Caco-2 (cell line): ENCODE data around the gene ANGPTL4. TPM values are rescaled to one million over a fixed set of nuclear protein-coding genes. Genes with fewer than 3 reads are reported as not detected.

Experiments used
- BruUV-seq: library from RNA; stranded (reverse); fragments of 400-500 nt; replicated peaks from 2 replicates; lab custom pipeline; 2021; lab: Mats Ljungman, UMichigan
- CTCF ChIA-PET: fragments of 300-600 bp; sonication (Branson Sonifier 250); formaldehyde crosslinking; loops from one replicate; lab custom pipeline; 2022; ENCODE audit warnings: antibody characterized with exemption; lab: Charles Lee
- POLR2A ChIA-PET: fragments of 300-600 bp; sonication (Branson Sonifier 250); formaldehyde crosslinking; loops from one replicate; lab custom pipeline; 2022; ENCODE audit warnings: antibody characterized with exemption; lab: Charles Lee
- DNase-seq, 2 experiments: peaks; one replicate each; pipeline versions ENCODE4 v3.0.0 to v3.0.0-alpha.2; 2020 to 2022
- H3K27me3 ChIP-seq: replicated peaks from 2 replicates; pipeline ENCODE4 v1.6.0; 2011; ENCODE audit warnings: low read length; ENCODE audit not compliant: control insufficient read depth, insufficient read depth
- H3K36me3 ChIP-seq: 2 replicates; pipeline ENCODE4 v1.5.1; 2011; ENCODE audit warnings: low read length; ENCODE audit not compliant: control insufficient read depth, insufficient read depth
- H3K4me1 ChIP-seq: fragments of 250-450 bp; sonication (Bioruptor Pico); 2 replicates; pipeline ENCODE4 v1.5.1; 2020; ENCODE audit warnings: mild to moderate bottlenecking
- H3K4me3 ChIP-seq: 2 replicates; pipeline ENCODE4 v1.5.1; 2011; ENCODE audit warnings: low read depth, mild to moderate bottlenecking, control low read depth, low read length
- H3K9me3 ChIP-seq: fragments of 250-450 bp; sonication (Bioruptor Pico); 2 replicates; pipeline ENCODE4 v1.5.1; 2020; ENCODE audit warnings: mild to moderate bottlenecking, moderate library complexity
- H3K27ac Mint-ChIP-seq: one replicate; pipeline ENCODE4 v1.8.0; 2022; ENCODE audit warnings: mixed read lengths; ENCODE audit not compliant: unreplicated experiment
- H3K27me3 Mint-ChIP-seq: one replicate; pipeline ENCODE4 v1.8.0; 2022; ENCODE audit warnings: mixed read lengths; ENCODE audit not compliant: insufficient read depth, unreplicated experiment
- H3K36me3 Mint-ChIP-seq: one replicate; pipeline ENCODE4 v1.8.0; 2022; ENCODE audit warnings: mild to moderate bottlenecking, mixed read lengths; ENCODE audit not compliant: insufficient read depth, unreplicated experiment
- H3K4me1 Mint-ChIP-seq: one replicate; pipeline ENCODE4 v1.8.0; 2022; ENCODE audit warnings: low read depth, mixed read lengths; ENCODE audit not compliant: unreplicated experiment
- H3K4me3 Mint-ChIP-seq: one replicate; pipeline ENCODE4 v1.8.0; 2022; ENCODE audit warnings: mild to moderate bottlenecking, moderate library complexity, mixed read lengths; ENCODE audit not compliant: unreplicated experiment
- H3K9me3 Mint-ChIP-seq: one replicate; pipeline ENCODE4 v1.8.0; 2022; ENCODE audit warnings: mixed read lengths; ENCODE audit not compliant: unreplicated experiment
- intact Hi-C: fragments of 100-400 bp; cut with micrococcal nuclease; formaldehyde crosslinking; loops from one replicate; pipeline ENCODE4 v1.10.0; 2022; ENCODE audit not compliant: unreplicated experiment
- total RNA-seq: library from RNA; stranded (reverse); gene quantifications from 2 replicates; pipeline ENCODE4 v1.2.3, GENCODE V29; 2022
- TF ChIP-seq, protein P1 (sequence below), 2 experiments: fragments of 200-600 bp in 1 of 2; IDR thresholded peaks; 1 replicate in 1 of 2; 2 replicates in 1 of 2; pipeline versions ENCODE4 v1.5.1 to v1.8.0; 2011 to 2022; ENCODE audit warnings: antibody characterized with exemption in 1 of 2, control low read depth in 1 of 2, inconsistent platforms in 1 of 2, low read depth in 1 of 2, low read length in 1 of 2, mild to moderate bottlenecking in 1 of 2, moderate library complexity in 1 of 2; ENCODE audit not compliant: insufficient read depth in 1 of 2, severe bottlenecking in 1 of 2, unreplicated experiment in 1 of 2

ANGPTL4 gene
- total RNA-seq, 1 experiment from 2014 or later, result 1.2 TPM

DNA sequence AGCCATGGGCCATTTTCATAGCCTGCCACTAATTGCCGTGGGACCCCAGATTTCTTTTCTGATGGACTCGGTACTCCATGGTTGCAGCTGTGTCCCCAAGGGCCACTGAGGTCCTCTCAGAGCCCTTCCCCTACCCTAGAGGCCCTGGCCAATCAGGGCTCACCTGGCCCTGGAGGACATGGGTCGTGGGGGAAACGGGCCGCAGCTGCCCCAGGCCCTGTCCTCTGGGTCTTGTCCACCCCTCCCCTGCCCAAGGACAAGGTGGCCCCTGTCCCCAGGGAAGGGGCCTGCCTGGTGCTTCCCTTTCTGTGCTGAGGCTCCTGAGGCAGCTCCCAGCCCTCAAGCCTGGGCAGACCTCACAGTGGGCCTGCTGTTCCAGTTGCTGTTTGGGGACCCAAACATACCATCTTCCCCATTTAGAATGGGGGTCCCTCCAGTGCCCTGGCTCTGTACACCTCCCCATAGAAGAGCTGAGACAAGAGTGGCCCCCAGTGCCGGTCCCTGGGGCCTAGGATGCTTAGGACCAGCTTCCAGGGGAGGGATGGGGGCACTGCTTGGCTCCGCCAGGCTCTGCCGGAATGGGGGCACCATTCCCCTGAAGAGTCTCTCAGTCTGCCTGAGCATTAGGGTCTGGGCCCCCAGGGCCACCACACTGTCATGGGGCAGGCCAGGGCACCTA, 29.4 kb downstream of the ANGPTL4 start:
- Mint-ChIP-seq H3K9me3 (no peaks in the 10 kb centered on the region), H3K27ac (peak overlapping the region; percentile 45), H3K27me3 (no peaks in the 10 kb centered on the region), H3K4me1 (peaks cover 14% of the 10 kb centered on the region), H3K36me3 (peaks cover 32% of the 10 kb centered on the region), H3K4me3 (no peak overlapping the region)
- Histone ChIP-seq H3K4me3 (no peak overlapping the region), H3K27me3 (no peaks in the 10 kb centered on the region), H3K36me3 (peaks cover 1% of the 10 kb centered on the region), H3K9me3 (no peaks in the 10 kb centered on the region), H3K4me1 (peaks cover 15% of the 10 kb centered on the region; the same call in 1 of the 2 replicates)
- DNase-seq, result no peak
- POLR2A ChIA-PET, result no interaction called here
- no TSS peak for BruUV-seq
- TF ChIP-seq, protein P1, sequence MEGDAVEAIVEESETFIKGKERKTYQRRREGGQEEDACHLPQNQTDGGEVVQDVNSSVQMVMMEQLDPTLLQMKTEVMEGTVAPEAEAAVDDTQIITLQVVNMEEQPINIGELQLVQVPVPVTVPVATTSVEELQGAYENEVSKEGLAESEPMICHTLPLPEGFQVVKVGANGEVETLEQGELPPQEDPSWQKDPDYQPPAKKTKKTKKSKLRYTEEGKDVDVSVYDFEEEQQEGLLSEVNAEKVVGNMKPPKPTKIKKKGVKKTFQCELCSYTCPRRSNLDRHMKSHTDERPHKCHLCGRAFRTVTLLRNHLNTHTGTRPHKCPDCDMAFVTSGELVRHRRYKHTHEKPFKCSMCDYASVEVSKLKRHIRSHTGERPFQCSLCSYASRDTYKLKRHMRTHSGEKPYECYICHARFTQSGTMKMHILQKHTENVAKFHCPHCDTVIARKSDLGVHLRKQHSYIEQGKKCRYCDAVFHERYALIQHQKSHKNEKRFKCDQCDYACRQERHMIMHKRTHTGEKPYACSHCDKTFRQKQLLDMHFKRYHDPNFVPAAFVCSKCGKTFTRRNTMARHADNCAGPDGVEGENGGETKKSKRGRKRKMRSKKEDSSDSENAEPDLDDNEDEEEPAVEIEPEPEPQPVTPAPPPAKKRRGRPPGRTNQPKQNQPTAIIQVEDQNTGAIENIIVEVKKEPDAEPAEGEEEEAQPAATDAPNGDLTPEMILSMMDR (IDR thresholded peaks at IDR 0.05; ENCODE audit: insufficient read depth in 1 of 2, low read depth in 1 of 2, low read length in 1 of 2, severe bottlenecking in 1 of 2, unreplicated experiment in 1 of 2), result no peak
- CTCF ChIA-PET, result interaction anchor here (0.6 to 3.9 kb wide), 3 partner anchors 20 to 125 kb away, joined by 3 to 21 read pairs (median 3); partner anchors contain the start of gene MARCHF2
- intact Hi-C loops, result no loop called here

DNA sequence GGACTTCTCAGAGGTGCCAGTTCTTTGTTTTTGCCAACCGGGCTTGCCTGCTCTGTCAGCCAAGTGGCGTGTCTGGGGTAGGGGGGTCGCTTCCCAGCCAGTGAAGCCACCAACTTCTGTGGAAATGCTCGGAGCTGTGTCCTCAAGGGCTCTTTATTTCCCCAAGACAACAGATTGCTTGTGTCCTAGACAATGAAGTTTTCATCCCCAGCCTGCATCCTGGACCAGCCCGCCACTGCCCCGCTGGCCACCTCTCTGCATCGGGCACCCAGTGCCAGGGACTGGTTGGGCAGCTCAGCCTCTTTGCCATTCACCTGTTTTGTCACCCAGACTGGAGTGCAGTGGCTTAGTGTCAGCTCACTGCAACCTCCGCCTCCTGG, 29.9 kb downstream of the ANGPTL4 start:
- H3K4me3 Mint-ChIP-seq, result no peak overlapping the region
- Histone ChIP-seq H3K27me3 (no peaks in the 10 kb centered on the region), H3K9me3 (no peaks in the 10 kb centered on the region), H3K4me3 (no peak overlapping the region), H3K4me1 (peaks cover 12% of the 10 kb centered on the region; the same call in 1 of the 2 replicates), H3K36me3 (peaks cover 1% of the 10 kb centered on the region)
- ChIA-PET CTCF (interaction anchor here (0.6 kb wide), 1 partner anchor 29 kb away, joined by 7 read pairs; no protein-coding TSS in a partner anchor), POLR2A (no interaction called here)
- TF ChIP-seq, protein P1 (IDR thresholded peaks at IDR 0.05; ENCODE audit: insufficient read depth in 1 of 2, low read depth in 1 of 2, low read length in 1 of 2, severe bottlenecking in 1 of 2, unreplicated experiment in 1 of 2), result no peak
- no peak for DNase-seq
- intact Hi-C loops, result no loop called here
- H3K27me3 Mint-ChIP-seq, result no peaks in the 10 kb centered on the region
- H3K4me1 Mint-ChIP-seq, result peaks cover 13% of the 10 kb centered on the region
- H3K9me3 Mint-ChIP-seq, result no peaks in the 10 kb centered on the region
- H3K27ac Mint-ChIP-seq, result no peak overlapping the region
- peaks cover 32% of the 10 kb centered on the region for H3K36me3 Mint-ChIP-seq
- BruUV-seq, result no TSS peak

DNA sequence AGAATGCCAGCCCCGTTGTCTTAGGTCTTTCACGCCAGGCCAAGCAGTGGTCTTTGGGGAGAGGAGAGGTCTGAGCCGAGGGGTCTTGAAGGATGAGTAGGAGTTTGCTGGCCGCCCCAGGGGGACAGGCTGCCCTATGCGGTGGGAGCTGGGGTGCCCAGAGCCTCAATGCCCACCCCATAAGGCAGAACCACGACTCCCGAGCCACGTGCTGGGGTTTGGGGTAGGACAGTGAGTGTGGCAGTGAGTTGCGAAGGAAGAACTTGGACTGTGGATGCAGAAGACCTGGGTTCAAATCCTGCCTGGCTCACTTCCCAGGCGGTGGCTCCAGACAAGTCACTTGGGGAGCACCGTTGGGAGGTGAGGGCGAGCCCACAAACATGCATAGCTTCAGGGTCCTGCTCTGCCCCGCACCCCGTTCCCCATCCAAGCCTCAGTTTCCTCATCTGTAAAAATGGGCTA, 31.7 kb downstream of the ANGPTL4 start:
- no TSS peak for BruUV-seq
- Mint-ChIP-seq H3K4me1 (peaks cover 13% of the 10 kb centered on the region), H3K36me3 (peaks cover 20% of the 10 kb centered on the region), H3K27me3 (no peaks in the 10 kb centered on the region), H3K4me3 (no peak overlapping the region), H3K9me3 (no peaks in the 10 kb centered on the region), H3K27ac (peak overlapping the region; percentile 55)
- Histone ChIP-seq H3K4me1 (peaks cover 11% of the 10 kb centered on the region; the same call in 1 of the 2 replicates), H3K9me3 (no peaks in the 10 kb centered on the region), H3K4me3 (no peak overlapping the region), H3K36me3 (peaks cover 3% of the 10 kb centered on the region), H3K27me3 (no peaks in the 10 kb centered on the region)
- ChIA-PET CTCF (no interaction called here), POLR2A (no interaction called here)
- intact Hi-C loops, result loop anchor here (2.0 to 5.0 kb wide), 2 partner anchors 41 to 128 kb away; no protein-coding TSS in a partner anchor
- TF ChIP-seq, protein P1 (IDR thresholded peaks at IDR 0.05; ENCODE audit: insufficient read depth in 1 of 2, low read depth in 1 of 2, low read length in 1 of 2, severe bottlenecking in 1 of 2, unreplicated experiment in 1 of 2), result no peak
- no peak for DNase-seq
